NCI-H510A treated with DMSO at 0.1 percent for 48 hours (cell line): ENCODE data around the gene MS4A4A.
"Not testable (repeated sequence)": the region's sequence is repeated elsewhere in the genome, so short reads cannot be mapped to it uniquely, and the experiment has no call there.

ENCODE experiments used
- DNase-seq: peaks from one replicate; lab custom pipeline; 2025; lab: John Stamatoyannopoulos, UW

MS4A4A gene

DNA sequence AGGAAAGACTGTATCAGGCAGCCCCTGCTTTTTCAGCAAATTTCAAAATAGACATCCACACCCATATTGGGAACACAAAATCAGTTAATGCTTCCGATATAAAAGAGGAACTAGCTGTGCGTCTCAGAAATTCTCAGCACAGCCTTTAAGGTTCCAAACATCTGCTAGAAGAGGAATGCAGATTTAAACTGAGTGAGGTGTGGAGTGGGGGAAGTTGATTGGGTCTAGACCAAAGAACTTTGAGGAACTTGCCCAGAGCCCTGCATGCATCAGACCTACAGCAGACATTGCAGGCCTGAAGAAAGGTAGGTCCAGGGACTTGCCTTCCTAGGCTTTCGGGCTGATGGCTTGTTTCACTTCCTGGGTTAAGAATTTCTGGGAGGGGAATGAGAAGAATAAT, at the start of gene MS4A4A:
MS4A4A (plus strand) TSS at position 255 of the 400 bp plus-strand sequence; CDS start at position 265, 10 bp downstream.
- no peak for DNase-seq

DNA sequence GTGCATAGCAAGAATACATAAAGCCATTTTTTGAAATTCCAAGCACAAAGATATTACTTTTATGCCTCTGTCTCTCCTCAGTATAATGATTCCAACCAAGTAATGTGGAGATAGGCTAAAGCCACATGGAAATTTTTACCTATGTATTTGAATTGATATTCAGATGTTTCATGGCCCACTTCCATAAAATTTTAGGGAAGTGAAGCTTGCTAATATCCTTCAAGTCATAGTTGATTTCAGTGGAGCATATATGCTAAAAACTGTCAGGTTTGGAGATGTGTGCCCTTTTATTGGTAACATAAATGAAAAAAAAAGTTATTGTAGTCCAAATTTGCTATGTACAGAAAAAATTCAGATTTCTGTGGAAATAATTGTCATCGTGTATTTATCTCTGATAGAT, 49.8 kb upstream of the MS4A4A start:
- DNase-seq, result no peak

DNA sequence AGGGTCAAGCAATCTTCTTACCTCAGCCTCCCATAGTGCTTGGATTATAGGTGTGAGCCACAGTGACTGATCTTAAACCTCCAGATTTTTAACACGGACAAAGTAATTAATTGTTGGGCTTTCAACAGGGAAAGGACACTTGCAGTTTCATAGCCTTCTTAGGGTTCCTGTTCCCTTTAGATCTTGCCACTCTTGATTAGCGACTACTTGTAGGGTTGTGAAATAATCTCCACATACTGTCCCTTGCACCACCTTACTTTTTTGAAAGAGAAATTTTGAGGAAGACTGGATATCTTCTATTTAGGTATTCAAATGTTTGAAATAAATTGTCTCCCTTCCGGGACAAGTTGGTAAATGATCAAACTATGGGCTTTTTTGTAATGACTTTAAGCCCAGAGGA, 45.1 kb upstream of the MS4A4A start:
- DNase-seq, result no peak

DNA sequence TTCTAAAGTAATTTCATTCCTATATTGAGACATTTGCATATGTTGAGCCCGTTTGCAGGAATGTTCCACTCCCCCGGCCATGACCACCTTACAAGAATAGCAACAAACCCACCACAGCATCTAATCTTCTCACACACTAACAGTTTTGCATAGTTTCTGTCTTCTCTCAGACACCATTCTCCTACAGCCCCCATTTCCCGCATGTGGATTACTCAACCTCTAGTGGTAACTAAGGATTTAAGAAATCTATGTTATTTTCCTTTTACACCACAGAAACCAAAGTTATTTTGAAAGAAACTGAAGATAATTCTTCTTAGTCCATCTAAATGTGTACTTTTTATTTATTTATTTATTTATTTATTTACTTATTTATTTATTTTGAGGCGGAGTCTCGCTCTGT, 39.8 kb upstream of the MS4A4A start:
- no peak for DNase-seq

DNA sequence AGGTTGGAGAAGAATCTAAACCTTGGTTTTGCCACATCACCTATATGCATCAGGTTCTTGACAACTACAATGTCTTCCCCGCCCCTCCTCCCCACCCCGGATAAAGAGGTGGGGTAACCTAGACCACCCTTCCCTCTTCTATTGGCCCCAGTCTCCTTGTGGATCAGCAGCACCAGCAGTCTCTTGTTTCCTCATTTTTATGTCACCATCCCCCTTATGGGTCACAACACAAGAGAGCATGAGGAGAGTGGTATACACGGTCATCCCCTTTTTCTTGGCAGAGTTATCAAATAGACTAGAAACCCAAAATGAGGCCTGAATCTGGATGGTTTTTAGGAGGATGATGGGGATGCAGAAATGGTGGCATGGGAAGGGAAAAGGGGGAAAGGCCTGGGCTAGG, 38.7 kb upstream of the MS4A4A start:
- DNase-seq, result no peak

DNA sequence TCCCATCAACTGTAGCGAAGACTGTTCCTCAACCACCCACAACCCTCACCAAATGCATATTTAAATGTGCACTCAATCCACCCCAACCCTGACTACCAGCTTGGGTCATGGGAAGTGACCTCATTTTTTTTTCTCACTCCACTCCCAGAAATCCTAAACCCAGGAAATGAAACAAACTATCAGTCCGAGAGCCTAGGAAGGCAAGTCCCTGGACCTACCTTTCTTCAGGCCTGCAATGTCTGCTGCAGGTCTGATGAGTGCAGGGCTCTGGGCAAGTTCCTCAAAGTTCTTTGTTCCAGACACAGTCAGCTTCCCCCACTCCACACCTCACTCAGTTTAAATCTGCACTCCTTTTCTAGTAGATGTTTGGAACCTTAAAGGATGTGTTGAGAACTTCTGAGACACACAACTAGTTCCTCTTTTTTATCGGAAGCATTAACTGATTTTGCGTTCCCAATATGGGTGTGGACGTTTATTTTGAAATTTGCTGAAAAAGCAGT, 37.7 kb upstream of the MS4A4A start, which contains the start of gene MS4A4E:
MS4A4E (minus strand) TSS at position 398 of the 500 bp plus-strand sequence. CDS start 13,082 bp downstream, outside the sequence.
- DNase-seq, result no peak

DNA sequence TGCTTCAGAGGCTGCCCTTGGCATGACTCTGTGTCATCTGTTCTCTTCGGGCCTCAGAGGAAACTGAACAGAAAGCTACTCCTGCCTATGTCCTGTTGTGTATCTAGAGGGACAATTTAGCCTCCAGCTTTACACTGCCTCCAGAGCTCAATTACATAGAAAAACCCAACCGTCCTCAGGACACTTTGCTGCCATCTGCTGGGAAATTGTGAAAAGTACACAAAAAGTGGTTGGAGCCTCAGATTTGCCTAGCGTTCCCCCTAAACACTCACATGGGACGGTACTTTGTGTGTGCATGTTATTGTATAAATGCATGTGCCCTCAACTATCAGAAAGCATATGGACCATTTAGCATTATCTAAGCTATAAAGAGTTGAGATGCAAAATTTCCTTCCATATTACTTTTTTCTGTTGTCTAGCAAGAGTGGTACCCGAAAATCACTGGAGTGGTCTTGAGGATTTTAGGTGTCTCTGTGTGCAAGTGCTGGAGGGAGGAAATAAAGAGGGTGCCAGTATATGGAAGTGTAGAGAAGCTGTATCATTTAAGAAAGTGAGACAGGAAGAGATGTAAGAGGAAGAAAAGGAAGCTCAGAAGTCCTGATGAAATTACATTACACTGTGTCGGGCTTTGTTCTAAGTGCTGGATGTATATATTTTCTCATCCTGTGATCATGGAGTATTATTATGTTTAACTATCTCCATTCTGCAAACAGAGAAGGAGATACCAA, 28.8 kb upstream of the MS4A4A start:
- no peak for DNase-seq

DNA sequence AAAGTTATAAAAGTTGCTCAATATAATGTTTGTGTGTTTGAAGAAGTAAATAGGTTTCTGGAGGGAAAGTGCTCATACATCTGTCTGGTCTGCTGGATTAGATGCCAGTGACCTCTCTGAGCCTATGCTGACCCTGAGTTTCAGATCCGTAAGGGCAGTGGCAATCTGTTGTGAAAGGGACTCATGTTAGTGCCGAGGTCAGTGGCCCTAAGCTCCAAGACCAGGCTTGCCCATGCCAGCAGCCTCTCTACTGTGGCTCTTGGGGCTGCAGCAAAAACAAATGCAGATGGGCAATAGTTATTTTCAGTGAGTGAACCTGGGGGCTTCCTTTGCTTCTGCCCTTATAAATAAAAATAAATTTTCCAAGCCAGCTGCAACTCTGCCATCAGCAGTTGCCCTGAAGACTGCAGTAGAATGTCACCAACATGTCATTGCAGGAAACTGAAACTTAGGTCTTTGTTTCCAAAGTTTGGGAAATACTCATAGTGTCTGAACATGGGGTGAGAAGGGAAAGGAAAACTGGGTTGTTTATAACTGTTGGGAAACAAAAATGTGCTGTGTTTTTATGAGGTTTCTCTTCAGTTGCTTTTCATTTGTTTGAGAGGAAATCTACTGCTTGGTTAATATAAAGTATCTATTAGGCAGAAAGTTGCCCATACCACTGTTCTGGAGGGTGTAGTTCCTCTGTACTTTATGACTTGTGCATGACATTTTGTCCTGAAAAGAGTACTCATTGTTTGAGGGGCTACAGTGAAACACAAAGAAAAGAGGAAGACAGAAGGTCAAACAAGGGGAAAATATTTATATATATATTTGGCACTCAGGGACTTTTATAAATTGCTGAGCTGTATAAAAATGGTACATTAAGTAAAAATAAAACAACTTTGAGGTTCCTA, 28.0 kb upstream of the MS4A4A start:
- DNase-seq, result no peak

DNA sequence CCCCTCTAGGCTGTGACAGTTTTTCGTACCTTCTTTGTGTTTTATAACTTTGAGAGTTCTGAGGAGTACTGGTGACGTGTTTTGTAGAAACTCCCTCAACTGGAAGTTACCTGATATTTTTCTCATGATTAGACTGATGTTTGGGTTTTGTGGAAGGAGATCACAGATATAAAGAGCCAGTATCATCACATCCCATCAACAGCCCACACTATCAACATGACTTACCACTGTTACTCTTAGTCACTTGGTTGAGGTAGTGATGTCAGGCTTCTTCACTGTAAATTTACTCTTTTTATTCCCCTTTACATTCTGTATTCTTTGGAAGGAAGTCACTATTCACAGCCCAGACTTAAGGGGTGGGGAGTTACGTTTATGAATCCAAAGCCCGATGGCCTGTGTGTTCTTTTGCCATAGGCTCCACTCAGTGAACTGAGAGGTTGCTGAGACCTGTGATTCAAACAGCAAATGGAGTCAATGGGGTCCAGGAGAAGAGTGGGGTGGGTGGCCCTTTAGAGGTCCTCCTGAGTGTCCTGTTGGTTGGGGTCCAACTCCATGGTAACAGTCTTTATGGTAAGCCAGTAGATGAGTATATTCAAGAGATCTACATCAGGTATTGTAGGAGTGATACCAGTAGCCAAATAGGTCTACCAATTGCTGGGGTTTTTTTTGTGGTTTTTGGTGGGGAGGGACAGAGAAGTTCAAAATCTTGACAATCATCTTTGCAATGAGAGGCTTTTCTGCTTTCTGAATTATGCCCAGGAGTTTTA, 22.3 kb upstream of the MS4A4A start:
- DNase-seq, result no peak

DNA sequence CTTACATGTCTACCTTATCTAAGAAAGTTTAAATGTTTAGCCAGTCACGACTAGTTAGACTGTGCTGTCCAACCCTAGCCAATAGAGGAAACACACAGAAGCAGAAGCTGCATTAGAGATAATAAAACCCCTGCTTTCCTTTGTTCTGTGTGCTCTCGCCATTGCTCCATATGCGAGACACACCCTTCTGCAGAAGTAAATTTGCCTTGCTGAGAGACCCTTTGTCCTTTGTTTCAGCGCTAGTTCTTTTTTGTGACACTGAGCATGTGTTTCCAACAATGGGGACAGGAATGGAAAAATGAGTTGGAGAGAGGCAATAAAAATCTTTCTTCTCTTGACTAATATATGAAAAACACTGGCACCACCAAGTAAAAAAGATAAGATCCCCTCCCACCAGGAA, 19.5 kb upstream of the MS4A4A start:
- DNase-seq, result no peak

DNA sequence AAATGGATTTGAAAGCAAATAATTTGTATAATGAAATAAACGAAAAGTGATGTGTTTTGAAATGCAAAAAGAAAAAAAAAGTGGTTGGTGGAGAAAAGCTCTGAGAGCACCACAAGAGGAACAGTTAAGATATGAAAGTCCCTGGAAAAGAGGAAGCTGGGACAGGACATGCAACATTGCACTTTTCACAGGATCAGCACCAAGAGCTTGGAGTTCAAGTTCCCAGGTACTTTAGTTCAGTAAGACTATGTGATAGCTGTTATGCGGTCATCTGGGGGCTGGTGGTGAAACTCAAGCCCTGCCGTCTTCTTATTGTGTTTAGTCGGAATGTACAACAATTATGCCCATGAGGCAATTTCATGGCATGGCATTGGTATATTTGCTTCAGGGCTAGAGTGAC, 17.1 kb upstream of the MS4A4A start:
- DNase-seq, result no peak

DNA sequence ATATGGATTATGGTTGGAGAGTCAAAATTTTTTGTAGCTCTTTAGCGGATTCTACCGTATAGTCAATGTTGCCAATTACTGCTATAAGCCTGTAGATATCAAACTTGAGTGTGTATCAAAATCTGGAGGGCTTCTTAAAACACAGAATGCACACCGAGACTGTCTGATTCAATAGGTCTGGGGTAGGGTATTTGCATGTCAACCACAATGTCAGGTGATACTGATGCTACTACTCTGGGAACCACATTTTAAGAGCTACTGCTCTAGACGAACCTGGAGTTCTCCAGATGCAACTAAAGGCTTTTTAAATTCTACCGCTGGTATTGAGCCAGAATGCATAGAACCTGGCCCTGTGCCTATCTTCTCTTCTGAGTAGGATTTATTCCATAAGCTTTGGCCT, 15.8 kb upstream of the MS4A4A start:
- DNase-seq, result no peak

DNA sequence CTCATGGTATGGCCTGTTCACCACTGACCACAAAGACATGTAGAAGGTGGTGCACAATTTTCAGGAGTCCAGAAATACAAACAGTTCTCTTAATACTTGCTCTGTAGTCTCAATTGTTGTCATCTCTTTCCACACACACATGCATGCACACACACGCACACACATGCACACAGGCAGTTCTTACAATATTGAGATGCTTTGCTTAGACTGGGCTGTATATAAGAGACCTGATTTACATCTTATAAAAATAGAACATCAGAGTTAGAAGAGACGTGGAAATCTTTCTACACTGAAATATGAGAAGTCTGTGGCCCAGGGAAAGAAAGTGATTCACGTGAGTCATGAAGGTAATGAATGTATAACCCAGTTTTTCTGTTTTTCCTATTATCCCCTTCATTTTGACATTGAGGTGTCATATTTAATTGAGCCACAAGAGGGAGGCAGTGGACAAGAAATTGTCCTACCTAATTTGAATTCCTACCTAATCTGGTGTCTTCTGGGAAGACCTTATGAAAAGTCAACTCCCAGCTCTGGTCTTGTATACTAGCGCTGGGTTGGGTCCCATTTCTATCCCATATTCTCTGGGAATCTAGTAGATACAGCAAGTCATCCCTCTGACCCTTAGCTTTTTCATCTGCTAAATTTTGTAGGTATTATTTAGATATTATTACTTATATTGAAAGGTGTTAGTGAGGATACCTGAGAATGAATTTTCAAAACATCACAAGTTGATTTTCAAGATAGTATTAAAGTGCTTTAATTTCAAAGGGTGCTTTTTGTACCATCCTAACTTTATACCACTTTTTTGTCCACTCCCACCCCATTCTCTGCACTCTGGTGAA, 14.9 kb upstream of the MS4A4A start:
- peak; percentile 1 for DNase-seq

DNA sequence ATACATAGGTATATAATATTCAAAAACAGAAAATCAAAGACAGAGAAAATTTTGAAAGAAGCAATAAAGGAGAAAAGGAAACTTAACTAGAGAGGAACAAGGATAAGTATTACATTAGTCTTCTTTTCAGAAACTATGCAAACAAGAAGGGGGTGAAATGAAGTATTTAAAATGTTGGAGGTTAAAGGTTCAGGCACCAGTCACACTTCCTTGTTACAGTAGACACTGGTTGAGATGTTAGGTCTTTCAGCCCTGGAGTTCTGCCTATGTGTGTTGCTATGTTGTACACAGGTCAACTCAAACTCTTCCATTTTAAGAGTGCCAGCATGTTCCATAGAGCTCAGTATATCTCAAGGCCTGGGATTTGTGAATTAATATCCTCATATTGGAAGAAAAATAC, 6.0 kb upstream of the MS4A4A start:
- DNase-seq, result no peak

DNA sequence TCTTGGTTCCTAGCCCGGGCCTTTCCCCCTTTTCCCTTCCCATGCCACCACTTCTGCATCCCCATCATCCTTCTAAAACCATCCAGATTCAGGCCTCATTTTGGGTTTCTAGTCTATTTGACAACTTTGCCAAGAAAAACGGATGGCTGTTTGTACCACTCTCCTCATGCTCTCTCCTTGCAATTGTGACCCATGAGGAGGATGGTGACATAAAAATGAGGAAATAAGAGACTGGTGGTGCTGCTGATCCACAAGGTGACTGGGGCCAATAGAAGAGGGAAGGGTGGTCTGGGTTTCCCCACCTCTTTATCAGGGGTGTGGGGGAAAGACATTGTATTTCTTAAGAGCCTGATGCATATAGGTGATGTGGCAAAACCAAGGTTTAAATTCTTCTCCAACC, 1.0 kb downstream of the MS4A4A start:
- DNase-seq, result no peak

DNA sequence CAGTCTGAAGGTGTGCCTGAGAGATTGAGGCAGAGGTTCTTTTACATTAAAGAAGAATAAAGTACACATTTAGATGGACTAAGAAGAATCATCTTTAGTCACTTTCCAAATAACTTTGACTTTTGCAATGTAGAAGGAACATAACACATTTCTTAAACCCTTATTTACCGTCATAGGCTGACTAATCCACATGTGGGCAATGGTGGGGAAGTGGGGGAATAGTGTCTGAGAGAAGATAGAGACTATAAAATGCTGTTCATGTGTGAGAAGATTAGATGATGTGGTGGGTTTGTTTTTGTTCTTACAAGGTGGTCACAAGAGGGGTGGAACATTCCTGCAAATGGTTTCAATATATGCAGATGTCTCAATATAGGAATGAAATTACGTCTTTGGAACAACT, 1.8 kb downstream of the MS4A4A start:
- DNase-seq, result no peak

DNA sequence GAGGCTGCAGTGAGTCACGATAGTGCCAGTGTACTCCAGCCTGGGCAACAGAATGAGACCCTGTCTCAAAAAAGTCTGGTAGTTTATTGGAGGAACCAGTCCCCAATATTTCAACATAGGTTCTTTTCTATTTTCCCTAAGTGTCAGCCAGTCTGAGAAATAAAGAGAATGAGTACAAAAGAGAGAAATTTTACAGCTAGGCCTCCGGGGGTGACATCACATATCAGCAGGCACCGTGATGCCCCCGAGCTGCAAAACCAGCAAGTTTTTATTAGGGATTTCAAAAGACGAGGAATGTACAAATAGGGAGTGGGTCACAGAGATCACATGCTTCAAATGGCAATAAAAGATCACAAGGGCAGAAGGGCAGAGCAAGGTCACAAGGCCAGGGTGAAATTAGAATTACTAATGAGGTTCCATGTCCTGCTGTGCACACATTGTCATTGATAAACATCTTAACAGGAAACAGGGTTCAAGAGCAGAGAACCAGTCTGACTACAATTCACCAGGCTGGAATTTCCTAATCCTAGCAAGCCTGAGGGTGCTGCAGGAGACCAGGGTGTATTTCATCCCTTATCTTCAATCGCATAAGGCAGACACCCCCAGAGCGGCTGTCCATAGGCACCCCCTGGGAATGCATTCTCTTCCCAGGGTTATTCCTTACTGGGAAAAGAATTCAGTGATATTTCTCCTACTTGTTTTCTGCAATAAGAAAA, 5.1 kb downstream of the MS4A4A start:
- DNase-seq, result not testable (repeated sequence)

DNA sequence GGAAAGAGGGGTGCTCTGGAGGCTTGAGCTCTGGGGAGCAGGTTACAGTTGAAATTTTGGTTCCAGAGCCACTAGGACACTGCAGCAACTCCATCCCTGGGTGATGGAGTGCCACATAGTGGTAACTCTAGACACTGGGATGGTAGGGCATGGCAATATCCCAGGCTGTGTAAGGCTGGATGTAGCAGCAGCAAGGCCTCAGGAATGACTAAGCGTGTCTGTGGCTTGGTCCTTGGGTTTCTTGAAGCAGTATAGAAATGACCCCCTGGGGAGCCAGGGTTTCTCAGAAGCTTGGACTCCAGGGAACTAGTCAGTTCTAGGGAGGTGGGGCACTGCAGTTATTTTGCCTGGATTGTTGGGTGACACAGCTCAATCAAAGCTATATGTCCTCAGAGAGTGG, 8.1 kb downstream of the MS4A4A start:
- DNase-seq, result no peak

DNA sequence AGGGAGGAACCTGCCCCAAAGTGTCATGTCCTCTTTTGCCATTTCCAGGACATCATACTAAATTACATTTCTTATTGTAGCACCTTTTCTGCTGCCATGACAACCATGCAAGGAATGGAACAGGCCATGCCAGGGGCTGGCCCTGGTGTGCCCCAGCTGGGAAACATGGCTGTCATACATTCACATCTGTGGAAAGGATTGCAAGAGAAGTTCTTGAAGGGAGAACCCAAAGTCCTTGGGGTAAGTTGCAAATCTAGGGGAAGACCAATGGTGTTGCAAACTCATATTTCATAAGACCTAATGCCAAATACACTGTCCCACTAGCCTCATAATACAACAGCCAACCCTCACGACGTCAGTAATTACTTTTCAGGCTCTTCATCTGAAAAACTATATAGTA, 11.7 kb downstream of the MS4A4A start:
- DNase-seq, result no peak

DNA sequence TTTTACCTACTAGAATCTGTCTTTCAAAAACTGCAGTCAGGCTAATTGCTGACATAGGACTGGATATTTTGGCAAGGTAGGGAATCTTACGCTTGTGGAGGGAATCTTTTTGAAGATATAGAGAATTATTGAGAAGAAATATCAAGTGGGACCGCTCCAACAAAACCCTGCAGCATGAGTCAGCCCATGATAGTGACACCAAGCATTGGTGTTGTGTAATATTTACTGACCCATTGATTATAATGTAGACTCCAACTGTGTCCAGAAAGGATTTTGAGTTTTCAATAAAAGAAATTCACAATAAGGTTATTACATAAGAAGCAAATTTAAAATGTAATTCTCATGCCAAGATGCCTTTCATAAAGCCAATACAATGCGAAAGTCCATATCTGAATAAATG, 20.7 kb downstream of the MS4A4A start:
- no peak for DNase-seq

DNA sequence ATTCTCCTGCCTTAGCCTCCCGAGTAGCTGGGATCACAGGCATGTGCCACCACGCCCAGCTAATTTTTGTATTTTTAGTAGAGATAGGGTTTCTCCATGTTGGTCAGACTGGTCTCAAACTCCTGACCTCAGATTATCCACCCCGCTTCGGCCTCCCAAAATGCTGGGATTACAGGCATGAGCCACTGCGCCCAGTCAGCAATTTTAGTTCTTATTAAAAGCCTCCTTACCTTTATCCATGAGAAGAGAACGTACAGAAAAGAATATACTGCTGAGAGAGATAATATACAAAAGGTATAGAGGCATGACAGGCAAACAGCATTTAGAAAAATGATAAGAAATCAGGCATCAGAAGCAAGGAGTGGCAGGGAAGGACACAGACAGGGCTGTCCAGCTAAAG, 21.4 kb downstream of the MS4A4A start:
- not testable (repeated sequence) for DNase-seq
